ENCODE measurements around the gene DDIAS. TPM values are rescaled to one million over a fixed set of nuclear protein-coding genes. Genes with fewer than 3 reads are reported as not detected.

Gene DDIAS
- total and polyA plus RNA-seq, 9 of the 15 experiments (the other 6 are each of a cell fraction or from before 2014, with no cell fraction given): 9.4 to 27.2 (median 23.3) TPM

DNA sequence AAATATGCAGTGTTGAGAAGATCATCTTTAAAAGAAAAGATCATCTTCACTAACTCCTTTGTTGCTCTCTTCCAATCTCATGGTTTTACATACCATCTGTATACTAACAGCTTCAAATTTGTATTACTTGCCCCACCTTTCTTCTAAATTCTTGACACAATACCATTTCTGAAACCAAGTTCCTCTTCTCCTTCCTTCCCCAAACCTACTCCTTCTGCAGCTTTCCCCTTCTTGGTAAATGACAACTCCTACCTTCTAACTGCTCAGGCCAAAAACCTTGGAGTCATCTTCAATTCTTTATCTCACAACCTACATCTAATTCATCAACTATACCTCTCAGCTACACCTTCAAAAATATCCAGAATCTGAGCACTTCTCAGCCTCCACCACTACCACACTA, 10.6 kb upstream of the DDIAS start (continued):
- no peak for TF ChIP-seq NCOA6 (IDR thresholded peaks at IDR 0.05)
- TF ChIP-seq, protein P1, sequence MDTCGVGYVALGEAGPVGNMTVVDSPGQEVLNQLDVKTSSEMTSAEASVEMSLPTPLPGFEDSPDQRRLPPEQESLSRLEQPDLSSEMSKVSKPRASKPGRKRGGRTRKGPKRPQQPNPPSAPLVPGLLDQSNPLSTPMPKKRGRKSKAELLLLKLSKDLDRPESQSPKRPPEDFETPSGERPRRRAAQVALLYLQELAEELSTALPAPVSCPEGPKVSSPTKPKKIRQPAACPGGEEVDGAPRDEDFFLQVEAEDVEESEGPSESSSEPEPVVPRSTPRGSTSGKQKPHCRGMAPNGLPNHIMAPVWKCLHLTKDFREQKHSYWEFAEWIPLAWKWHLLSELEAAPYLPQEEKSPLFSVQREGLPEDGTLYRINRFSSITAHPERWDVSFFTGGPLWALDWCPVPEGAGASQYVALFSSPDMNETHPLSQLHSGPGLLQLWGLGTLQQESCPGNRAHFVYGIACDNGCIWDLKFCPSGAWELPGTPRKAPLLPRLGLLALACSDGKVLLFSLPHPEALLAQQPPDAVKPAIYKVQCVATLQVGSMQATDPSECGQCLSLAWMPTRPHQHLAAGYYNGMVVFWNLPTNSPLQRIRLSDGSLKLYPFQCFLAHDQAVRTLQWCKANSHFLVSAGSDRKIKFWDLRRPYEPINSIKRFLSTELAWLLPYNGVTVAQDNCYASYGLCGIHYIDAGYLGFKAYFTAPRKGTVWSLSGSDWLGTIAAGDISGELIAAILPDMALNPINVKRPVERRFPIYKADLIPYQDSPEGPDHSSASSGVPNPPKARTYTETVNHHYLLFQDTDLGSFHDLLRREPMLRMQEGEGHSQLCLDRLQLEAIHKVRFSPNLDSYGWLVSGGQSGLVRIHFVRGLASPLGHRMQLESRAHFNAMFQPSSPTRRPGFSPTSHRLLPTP (IDR thresholded peaks at IDR 0.05; ENCODE audit: borderline replicate concordance, extremely low read depth, insufficient read length): no peak
- TF ChIP-seq, protein P2, sequence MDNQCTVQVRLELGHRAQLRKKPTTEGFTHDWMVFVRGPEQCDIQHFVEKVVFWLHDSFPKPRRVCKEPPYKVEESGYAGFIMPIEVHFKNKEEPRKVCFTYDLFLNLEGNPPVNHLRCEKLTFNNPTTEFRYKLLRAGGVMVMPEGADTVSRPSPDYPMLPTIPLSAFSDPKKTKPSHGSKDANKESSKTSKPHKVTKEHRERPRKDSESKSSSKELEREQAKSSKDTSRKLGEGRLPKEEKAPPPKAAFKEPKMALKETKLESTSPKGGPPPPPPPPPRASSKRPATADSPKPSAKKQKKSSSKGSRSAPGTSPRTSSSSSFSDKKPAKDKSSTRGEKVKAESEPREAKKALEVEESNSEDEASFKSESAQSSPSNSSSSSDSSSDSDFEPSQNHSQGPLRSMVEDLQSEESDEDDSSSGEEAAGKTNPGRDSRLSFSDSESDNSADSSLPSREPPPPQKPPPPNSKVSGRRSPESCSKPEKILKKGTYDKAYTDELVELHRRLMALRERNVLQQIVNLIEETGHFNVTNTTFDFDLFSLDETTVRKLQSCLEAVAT (IDR thresholded peaks at IDR 0.05): no peak
- TF ChIP-seq, protein P3, sequence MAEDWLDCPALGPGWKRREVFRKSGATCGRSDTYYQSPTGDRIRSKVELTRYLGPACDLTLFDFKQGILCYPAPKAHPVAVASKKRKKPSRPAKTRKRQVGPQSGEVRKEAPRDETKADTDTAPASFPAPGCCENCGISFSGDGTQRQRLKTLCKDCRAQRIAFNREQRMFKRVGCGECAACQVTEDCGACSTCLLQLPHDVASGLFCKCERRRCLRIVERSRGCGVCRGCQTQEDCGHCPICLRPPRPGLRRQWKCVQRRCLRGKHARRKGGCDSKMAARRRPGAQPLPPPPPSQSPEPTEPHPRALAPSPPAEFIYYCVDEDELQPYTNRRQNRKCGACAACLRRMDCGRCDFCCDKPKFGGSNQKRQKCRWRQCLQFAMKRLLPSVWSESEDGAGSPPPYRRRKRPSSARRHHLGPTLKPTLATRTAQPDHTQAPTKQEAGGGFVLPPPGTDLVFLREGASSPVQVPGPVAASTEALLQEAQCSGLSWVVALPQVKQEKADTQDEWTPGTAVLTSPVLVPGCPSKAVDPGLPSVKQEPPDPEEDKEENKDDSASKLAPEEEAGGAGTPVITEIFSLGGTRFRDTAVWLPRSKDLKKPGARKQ (CRISPR knock-in tag; IDR thresholded peaks at IDR 0.05): no peak
- no peak for TF ChIP-seq EP300 (IDR thresholded peaks at IDR 0.05; ENCODE audit: low read length)
- TF ChIP-seq DNMT1 (IDR thresholded peaks at IDR 0.05): no peak
- TF ChIP-seq U2AF1 (optimal IDR thresholded peaks at IDR 0.05; ENCODE audit: low read depth, low read length): no peak
- TF ChIP-seq ILK (tag; IDR thresholded peaks at IDR 0.05; ENCODE audit: borderline replicate concordance, low read depth): no peak
